GM12878 (cell line): ENCODE results near the gene CFAP74. TPM values are rescaled to one million over a fixed set of nuclear protein-coding genes. Genes with fewer than 3 reads are reported as not detected.

Source experiments
- CHD4 ChIP-seq: fragments of 200-600 bp; sonication (generic); IDR thresholded peaks from 2 replicates; pipeline ENCODE4 v1.6.1; 2016; ENCODE audit warnings: mild to moderate bottlenecking
- ESRRA ChIP-seq: IDR thresholded peaks from 2 replicates; pipeline ENCODE4 v1.6.1; 2012; ENCODE audit warnings: mild to moderate bottlenecking, low read length, improper control_type of control experiment
- HCFC1 ChIP-seq: fragments of 150-350 bp; IDR thresholded peaks from 2 replicates; pipeline ENCODE4 v1.6.1; 2014; ENCODE audit warnings: low read length
- HDGF ChIP-seq: fragments of 450-650 bp; IDR thresholded peaks from 2 replicates; pipeline ENCODE4 v1.6.1; 2016; ENCODE audit warnings: antibody characterized with exemption
- MLLT1 ChIP-seq: fragments of 450-650 bp; IDR thresholded peaks from 2 replicates; pipeline ENCODE4 v1.6.1; 2016; ENCODE audit warnings: mild to moderate bottlenecking
- MTA2 ChIP-seq: fragments of 450-650 bp; IDR thresholded peaks from 2 replicates; pipeline ENCODE4 v1.6.1; 2016; ENCODE audit warnings: low read depth, mild to moderate bottlenecking, moderate library complexity
- MXI1 ChIP-seq: fragments of 150-350 bp; IDR thresholded peaks from 2 replicates; pipeline ENCODE4 v1.6.1; 2011; ENCODE audit warnings: low read depth, mild to moderate bottlenecking, inconsistent platforms, low read length, improper control_type of control experiment
- RB1 ChIP-seq: fragments of 450-650 bp; formaldehyde crosslinking; IDR thresholded peaks from 2 replicates; pipeline ENCODE4 v1.6.1; 2017; ENCODE audit warnings: mild to moderate bottlenecking, borderline replicate concordance
- RCOR1 ChIP-seq: conservative IDR thresholded peaks from 2 replicates; pipeline ENCODE4 v1.6.1; 2012; ENCODE audit warnings: low read depth, low read length, improper control_type of control experiment
- SMAD5 ChIP-seq: IDR thresholded peaks from 2 replicates; pipeline ENCODE4 v1.6.1; 2016; ENCODE audit warnings: antibody characterized with exemption, low read depth
- SMC3 ChIP-seq: IDR thresholded peaks from 2 replicates; pipeline ENCODE4 v1.6.1; 2011; ENCODE audit warnings: low read length, improper control_type of control experiment, borderline replicate concordance
- SP1 ChIP-seq: IDR thresholded peaks from one replicate; pipeline ENCODE4 v1.6.1; 2011; ENCODE audit warnings: low read depth, low read length
- YY1 ChIP-seq: IDR thresholded peaks from 2 replicates; pipeline ENCODE4 v1.6.1; 2011; ENCODE audit warnings: low read depth, mild to moderate bottlenecking, low read length
- ZNF24 ChIP-seq: fragments of 450-650 bp; IDR thresholded peaks from 2 replicates; pipeline ENCODE4 v1.6.1; 2017; ENCODE audit warnings: antibody characterized with exemption, mild to moderate bottlenecking
- polyA plus RNA-seq, 11 experiments: library from polyadenylated mRNA; depleted of rRNA in 4 of 11; unstranded in 6 of 11; stranded (reverse) in 5 of 11; fragments of >200 nt; fragmentation: Nextera tagmentation in 4 of 11; fragmentation: Illumina TruSeq in 1 of 11; extraction: Ambion mirVana in 4 of 11; extraction: Trizol in 1 of 11; gene quantifications; 1 replicate in 1 of 11; 2 replicates in 10 of 11; pipeline versions ENCODE4 v1.2.1 to v1.2.3, GENCODE V29; 2011 to 2016; ENCODE audit warnings: inconsistent platforms in 2 of 11, missing spikeins in 2 of 11, low read depth in 1 of 11
- total RNA-seq, 4 experiments: library from RNA; depleted of rRNA in 3 of 4; stranded (reverse); fragments of >200 nt in 3 of 4; fragmentation: Illumina TruSeq in 1 of 4; extraction: Trizol in 1 of 4; gene quantifications; 2 replicates each; pipeline versions ENCODE4 v1.2.1 to v1.2.3, GENCODE V29; 2013 to 2021
- TF ChIP-seq, protein P1 (sequence below): fragments of 450-650 bp; IDR thresholded peaks from 2 replicates; pipeline ENCODE4 v1.6.1; 2017; ENCODE audit warnings: antibody characterized with exemption, mild to moderate bottlenecking, moderate library complexity
- TF ChIP-seq, protein P2 (sequence below): fragments of 450-650 bp; IDR thresholded peaks from 2 replicates; pipeline ENCODE4 v1.6.1; 2017; ENCODE audit warnings: borderline replicate concordance
- TF ChIP-seq, protein P3 (sequence below): IDR thresholded peaks from 2 replicates; pipeline ENCODE4 v1.6.1; 2012; ENCODE audit warnings: mild to moderate bottlenecking, low read depth, low read length
- TF ChIP-seq, protein P4 (sequence below): fragments of 450-650 bp; IDR thresholded peaks from 2 replicates; pipeline ENCODE4 v1.6.1; 2014; ENCODE audit warnings: mild to moderate bottlenecking

Gene CFAP74
- total and polyA plus RNA-seq, 10 of the 15 experiments (the other 5 are each of a cell fraction or from before 2014, with no cell fraction given) = 0.01 TPM; not detected in 9

- TF ChIP-seq, protein P1, sequence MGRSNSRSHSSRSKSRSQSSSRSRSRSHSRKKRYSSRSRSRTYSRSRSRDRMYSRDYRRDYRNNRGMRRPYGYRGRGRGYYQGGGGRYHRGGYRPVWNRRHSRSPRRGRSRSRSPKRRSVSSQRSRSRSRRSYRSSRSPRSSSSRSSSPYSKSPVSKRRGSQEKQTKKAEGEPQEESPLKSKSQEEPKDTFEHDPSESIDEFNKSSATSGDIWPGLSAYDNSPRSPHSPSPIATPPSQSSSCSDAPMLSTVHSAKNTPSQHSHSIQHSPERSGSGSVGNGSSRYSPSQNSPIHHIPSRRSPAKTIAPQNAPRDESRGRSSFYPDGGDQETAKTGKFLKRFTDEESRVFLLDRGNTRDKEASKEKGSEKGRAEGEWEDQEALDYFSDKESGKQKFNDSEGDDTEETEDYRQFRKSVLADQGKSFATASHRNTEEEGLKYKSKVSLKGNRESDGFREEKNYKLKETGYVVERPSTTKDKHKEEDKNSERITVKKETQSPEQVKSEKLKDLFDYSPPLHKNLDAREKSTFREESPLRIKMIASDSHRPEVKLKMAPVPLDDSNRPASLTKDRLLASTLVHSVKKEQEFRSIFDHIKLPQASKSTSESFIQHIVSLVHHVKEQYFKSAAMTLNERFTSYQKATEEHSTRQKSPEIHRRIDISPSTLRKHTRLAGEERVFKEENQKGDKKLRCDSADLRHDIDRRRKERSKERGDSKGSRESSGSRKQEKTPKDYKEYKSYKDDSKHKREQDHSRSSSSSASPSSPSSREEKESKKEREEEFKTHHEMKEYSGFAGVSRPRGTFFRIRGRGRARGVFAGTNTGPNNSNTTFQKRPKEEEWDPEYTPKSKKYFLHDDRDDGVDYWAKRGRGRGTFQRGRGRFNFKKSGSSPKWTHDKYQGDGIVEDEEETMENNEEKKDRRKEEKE = no peak
- TF ChIP-seq YY1 (peak; percentile 81), MXI1 (peak; percentile 77), MLLT1 (no peak), ZNF24 (no peak), SMAD5 (no peak), HCFC1 (peak; percentile 58), RB1 (peak; percentile 87; the same call in 1 of the 2 replicates), CHD4 (no peak), HDGF (no peak), MTA2 (no peak), SMC3 (no peak), RCOR1 (no peak), SP1 (peak; percentile 24), ESRRA (no peak)
- TF ChIP-seq, protein P2, sequence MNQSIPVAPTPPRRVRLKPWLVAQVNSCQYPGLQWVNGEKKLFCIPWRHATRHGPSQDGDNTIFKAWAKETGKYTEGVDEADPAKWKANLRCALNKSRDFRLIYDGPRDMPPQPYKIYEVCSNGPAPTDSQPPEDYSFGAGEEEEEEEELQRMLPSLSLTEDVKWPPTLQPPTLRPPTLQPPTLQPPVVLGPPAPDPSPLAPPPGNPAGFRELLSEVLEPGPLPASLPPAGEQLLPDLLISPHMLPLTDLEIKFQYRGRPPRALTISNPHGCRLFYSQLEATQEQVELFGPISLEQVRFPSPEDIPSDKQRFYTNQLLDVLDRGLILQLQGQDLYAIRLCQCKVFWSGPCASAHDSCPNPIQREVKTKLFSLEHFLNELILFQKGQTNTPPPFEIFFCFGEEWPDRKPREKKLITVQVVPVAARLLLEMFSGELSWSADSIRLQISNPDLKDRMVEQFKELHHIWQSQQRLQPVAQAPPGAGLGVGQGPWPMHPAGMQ = no peak
- TF ChIP-seq, protein P3, sequence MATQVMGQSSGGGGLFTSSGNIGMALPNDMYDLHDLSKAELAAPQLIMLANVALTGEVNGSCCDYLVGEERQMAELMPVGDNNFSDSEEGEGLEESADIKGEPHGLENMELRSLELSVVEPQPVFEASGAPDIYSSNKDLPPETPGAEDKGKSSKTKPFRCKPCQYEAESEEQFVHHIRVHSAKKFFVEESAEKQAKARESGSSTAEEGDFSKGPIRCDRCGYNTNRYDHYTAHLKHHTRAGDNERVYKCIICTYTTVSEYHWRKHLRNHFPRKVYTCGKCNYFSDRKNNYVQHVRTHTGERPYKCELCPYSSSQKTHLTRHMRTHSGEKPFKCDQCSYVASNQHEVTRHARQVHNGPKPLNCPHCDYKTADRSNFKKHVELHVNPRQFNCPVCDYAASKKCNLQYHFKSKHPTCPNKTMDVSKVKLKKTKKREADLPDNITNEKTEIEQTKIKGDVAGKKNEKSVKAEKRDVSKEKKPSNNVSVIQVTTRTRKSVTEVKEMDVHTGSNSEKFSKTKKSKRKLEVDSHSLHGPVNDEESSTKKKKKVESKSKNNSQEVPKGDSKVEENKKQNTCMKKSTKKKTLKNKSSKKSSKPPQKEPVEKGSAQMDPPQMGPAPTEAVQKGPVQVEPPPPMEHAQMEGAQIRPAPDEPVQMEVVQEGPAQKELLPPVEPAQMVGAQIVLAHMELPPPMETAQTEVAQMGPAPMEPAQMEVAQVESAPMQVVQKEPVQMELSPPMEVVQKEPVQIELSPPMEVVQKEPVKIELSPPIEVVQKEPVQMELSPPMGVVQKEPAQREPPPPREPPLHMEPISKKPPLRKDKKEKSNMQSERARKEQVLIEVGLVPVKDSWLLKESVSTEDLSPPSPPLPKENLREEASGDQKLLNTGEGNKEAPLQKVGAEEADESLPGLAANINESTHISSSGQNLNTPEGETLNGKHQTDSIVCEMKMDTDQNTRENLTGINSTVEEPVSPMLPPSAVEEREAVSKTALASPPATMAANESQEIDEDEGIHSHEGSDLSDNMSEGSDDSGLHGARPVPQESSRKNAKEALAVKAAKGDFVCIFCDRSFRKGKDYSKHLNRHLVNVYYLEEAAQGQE = peak; percentile 13; the same call in 1 of the 2 replicates
- TF ChIP-seq, protein P4, sequence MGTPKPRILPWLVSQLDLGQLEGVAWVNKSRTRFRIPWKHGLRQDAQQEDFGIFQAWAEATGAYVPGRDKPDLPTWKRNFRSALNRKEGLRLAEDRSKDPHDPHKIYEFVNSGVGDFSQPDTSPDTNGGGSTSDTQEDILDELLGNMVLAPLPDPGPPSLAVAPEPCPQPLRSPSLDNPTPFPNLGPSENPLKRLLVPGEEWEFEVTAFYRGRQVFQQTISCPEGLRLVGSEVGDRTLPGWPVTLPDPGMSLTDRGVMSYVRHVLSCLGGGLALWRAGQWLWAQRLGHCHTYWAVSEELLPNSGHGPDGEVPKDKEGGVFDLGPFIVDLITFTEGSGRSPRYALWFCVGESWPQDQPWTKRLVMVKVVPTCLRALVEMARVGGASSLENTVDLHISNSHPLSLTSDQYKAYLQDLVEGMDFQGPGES = peak; percentile 37; the same call in 1 of the 2 replicates
These were observed 112.9 kb downstream of the CFAP74 start, which contains the start of gene GNB1 (continued) for GRCh38 chr1:1890506-1891348.
